HepG2 (cell line): ENCODE data around the gene TSHZ2. TPM values are rescaled to one million over a fixed set of nuclear protein-coding genes. Genes with fewer than 3 reads are reported as not detected.

Experiments used
- ATAC-seq: fragments of 200-7000 bp; cut with Tn5 transposase; 3 replicates; pipeline ENCODE4 v1.9.1; 2020; ENCODE audit warnings: mild to moderate bottlenecking, moderate library complexity
- BruUV-seq: library from RNA; stranded (reverse); fragments of 400-500 nt; replicated peaks from 2 replicates; lab custom pipeline; 2021; lab: Mats Ljungman, UMichigan
- CTCF ChIA-PET: fragments of 300-600 bp; formaldehyde crosslinking; extraction: SDS; loops from one replicate; lab custom pipeline; 2021; ENCODE audit warnings: low total read pairs, inconsistent platforms, low intra/inter-chr PET ratio; lab: Yijun Ruan, JAX
- POLR2A ChIA-PET: fragments of 350-600 bp; sonication (Branson Sonifier 250); formaldehyde crosslinking; loops from one replicate; lab custom pipeline; 2020; ENCODE audit warnings: antibody characterized with exemption, inconsistent platforms; lab: Yijun Ruan, JAX
- DNase-seq: peaks from one replicate; pipeline ENCODE4 v3.0.0-alpha.2; 2015; ENCODE audit warnings: low spot score
- FAIRE-seq: peaks from 3 replicates; lab custom pipeline; 2011; peaks lifted over from hg19 to GRCh38; lab: Jason Lieb, UNC
- H2AFZ ChIP-seq: one replicate; pipeline ENCODE4 v1.6.1; 2011; ENCODE audit warnings: low read length, inconsistent platforms
- H3K27ac ChIP-seq: fragments of 300-600 bp; 3 replicates; pipeline ENCODE4 v1.8.0; 2011; ENCODE audit warnings: mixed run types, mild to moderate bottlenecking, mixed read lengths, low read length, inconsistent platforms; ENCODE audit not compliant: insufficient read depth; ENCODE audit errors: extremely low read length
- H3K27me3 ChIP-seq, 2 experiments: fragments of 200-600 bp in 1 of 2; 2 replicates in 1 of 2; 3 replicates in 1 of 2; pipeline versions ENCODE4 v1.6.0 to v1.8.0; 2011; ENCODE audit warnings: low read length in 2 of 2, mild to moderate bottlenecking in 2 of 2, moderate library complexity in 2 of 2, inconsistent platforms in 1 of 2; ENCODE audit not compliant: insufficient read depth in 2 of 2, control insufficient read depth in 1 of 2
- H3K36me3 ChIP-seq, 2 experiments: fragments of 200-600 bp in 1 of 2; replicated peaks in 1 of 2; 2 replicates in 1 of 2; 3 replicates in 1 of 2; pipeline versions ENCODE4 v1.5.1 to v1.8.0; 2011; ENCODE audit warnings: low read length in 2 of 2, inconsistent platforms in 1 of 2; ENCODE audit not compliant: insufficient read depth in 2 of 2, control insufficient read depth in 1 of 2
- H3K4me1 ChIP-seq: 2 replicates; pipeline ENCODE4 v1.5.1; 2012; ENCODE audit warnings: low read length, inconsistent platforms; ENCODE audit not compliant: insufficient read depth
- H3K4me2 ChIP-seq: 2 replicates; pipeline ENCODE4 v1.6.0; 2011; ENCODE audit warnings: low read depth, low read length, inconsistent platforms
- H3K4me3 ChIP-seq, 3 experiments: fragments of 200-600 bp in 1 of 3; sonication (generic), shearing (Covaris generic) in 1 of 3; replicated peaks in 1 of 3; 2 replicates each; pipeline ENCODE4 v1.5.1; 2011 to 2016; ENCODE audit warnings: low read length in 3 of 3, inconsistent platforms in 2 of 3, low read depth in 2 of 3, mild to moderate bottlenecking in 2 of 3, control low read depth in 1 of 3, mixed read lengths in 1 of 3; ENCODE audit not compliant: insufficient read depth in 1 of 3
- H3K79me2 ChIP-seq: one replicate; pipeline ENCODE4 v1.6.1; 2011; ENCODE audit warnings: low read length, inconsistent platforms; ENCODE audit not compliant: insufficient read depth
- H3K9ac ChIP-seq: 2 replicates; pipeline ENCODE4 v1.6.0; 2011; ENCODE audit warnings: mild to moderate bottlenecking, low read depth, low read length, inconsistent platforms; ENCODE audit not compliant: insufficient read depth
- H3K9me3 ChIP-seq: 2 replicates; pipeline ENCODE4 v1.5.1; 2012; ENCODE audit warnings: mild to moderate bottlenecking, low read length
- H4K20me1 ChIP-seq: 2 replicates; pipeline ENCODE4 v1.6.0; 2011; ENCODE audit warnings: inconsistent platforms, mild to moderate bottlenecking, low read length, moderate library complexity; ENCODE audit not compliant: insufficient read depth
- BCL6 ChIP-seq: IDR thresholded peaks from 2 replicates; pipeline ENCODE4 v1.6.1; 2016; ENCODE audit warnings: missing genetic modification reagents, missing compliant biosample characterization
- CENPX ChIP-seq: sonication (generic); formaldehyde crosslinking; IDR thresholded peaks from 2 replicates; pipeline ENCODE4 v1.9.0; 2021; ENCODE audit warnings: mild to moderate bottlenecking, missing genetic modification reagents, moderate library complexity
- ETV5 ChIP-seq: IDR thresholded peaks from 2 replicates; pipeline ENCODE4 v1.6.1; 2018; ENCODE audit warnings: missing biosample characterization, missing genetic modification reagents, inconsistent platforms, borderline replicate concordance
- IKZF4 ChIP-seq: sonication (generic); formaldehyde crosslinking; IDR thresholded peaks from 2 replicates; pipeline ENCODE4 v1.5.1; 2020; ENCODE audit warnings: borderline replicate concordance, mild to moderate bottlenecking, low read depth, missing genetic modification reagents; ENCODE audit errors: not compliant biosample characterization
- KDM3A ChIP-seq: IDR thresholded peaks from 2 replicates; pipeline ENCODE4 v1.6.1; 2018; ENCODE audit warnings: low read depth, missing compliant biosample characterization
- MTF2 ChIP-seq: sonication (generic); formaldehyde crosslinking; IDR thresholded peaks from 2 replicates; pipeline ENCODE4 v1.5.0; 2020; ENCODE audit warnings: missing genetic modification reagents, borderline replicate concordance
- RAD51 ChIP-seq: fragments of 450-650 bp; IDR thresholded peaks from 2 replicates; pipeline ENCODE4 v1.6.1; 2016; ENCODE audit warnings: borderline replicate concordance
- RBAK ChIP-seq: sonication (generic); formaldehyde crosslinking; IDR thresholded peaks from 2 replicates; pipeline ENCODE4 v1.5.1; 2020; ENCODE audit warnings: mild to moderate bottlenecking, missing genetic modification reagents
- RORA ChIP-seq: sonication (generic); formaldehyde crosslinking; IDR thresholded peaks from 2 replicates; pipeline ENCODE4 v1.5.0; 2020; ENCODE audit warnings: mild to moderate bottlenecking, missing genetic modification reagents, moderate library complexity
- SPEN ChIP-seq: sonication (generic); formaldehyde crosslinking; IDR thresholded peaks from 2 replicates; pipeline ENCODE4 v1.5.1; 2020; ENCODE audit warnings: low read depth, mild to moderate bottlenecking, missing genetic modification reagents
- TEAD3 ChIP-seq: optimal IDR thresholded peaks from 2 replicates; pipeline ENCODE3; 2016; ENCODE audit warnings: borderline replicate concordance
- ZNF101 ChIP-seq: sonication (generic); formaldehyde crosslinking; IDR thresholded peaks from 2 replicates; pipeline ENCODE4 v1.4.0; 2020; ENCODE audit warnings: mild to moderate bottlenecking, low read depth, missing genetic modification reagents, borderline replicate concordance
- ZNF234 ChIP-seq: sonication (generic); formaldehyde crosslinking; conservative IDR thresholded peaks from 2 replicates; pipeline ENCODE4 v1.5.1; 2020; ENCODE audit warnings: mild to moderate bottlenecking, missing genetic modification reagents
- ZNF281 ChIP-seq: sonication (generic); formaldehyde crosslinking; IDR thresholded peaks from 2 replicates; pipeline ENCODE4 v1.4.0; 2020; ENCODE audit warnings: missing genetic modification reagents, borderline replicate concordance
- ZNF773 ChIP-seq: sonication (generic); formaldehyde crosslinking; IDR thresholded peaks from 2 replicates; pipeline ENCODE4 v1.4.0; 2020; ENCODE audit warnings: missing genetic modification reagents, borderline replicate concordance
- ZNF790 ChIP-seq: sonication (generic); formaldehyde crosslinking; IDR thresholded peaks from 2 replicates; pipeline ENCODE4 v1.8.0; 2022; ENCODE audit warnings: missing genetic modification reagents, mild to moderate bottlenecking, borderline replicate concordance
- WGBS: methylation state at CpG from one replicate; pipeline ENCODE4 v1.1.6; 2017; ENCODE audit warnings: low lambda C conversion rate; 5-methylcytosine and 5-hydroxymethylcytosine counted together
- in situ Hi-C: cut with HindIII; loops from 2 replicates; pipeline ENCODE4 v1.10.0; 2017; ENCODE audit warnings: low pct_unique_long_range_greater_than_20kb; ENCODE audit not compliant: extremely low pct_ligation_motif_present
- intact Hi-C: fragments of 100-400 bp; cut with micrococcal nuclease; formaldehyde crosslinking; loops from one replicate; pipeline ENCODE4 v1.10.0; 2022; ENCODE audit not compliant: unreplicated experiment
- polyA plus RNA-seq, 8 experiments: library from polyadenylated mRNA; depleted of rRNA in 3 of 8; stranded (reverse) in 7 of 8; unstranded in 1 of 8; fragments of >200 nt; fragmentation: Illumina TruSeq in 4 of 8; extraction: Trizol in 4 of 8; gene quantifications; 2 replicates each; pipeline versions ENCODE4 v1.2.1 to v1.2.3, GENCODE V29; 2011 to 2016; ENCODE audit warnings: low read depth in 4 of 8, missing spikeins in 1 of 8, mixed read lengths in 1 of 8; ENCODE audit not compliant: insufficient read depth in 1 of 8
- total RNA-seq, 5 experiments: library from RNA; depleted of rRNA; stranded (reverse); fragments of >200 nt; fragmentation: Illumina TruSeq; extraction: Trizol; gene quantifications; 2 replicates each; pipeline ENCODE4 v1.2.3, GENCODE V29; 2016; ENCODE audit warnings: low read depth in 1 of 5

TSHZ2 gene
- total and polyA plus RNA-seq, 2 of the 13 experiments (the other 11 are each of a cell fraction or from before 2014, with no cell fraction given), result 0.01 TPM; not detected in 1

DNA sequence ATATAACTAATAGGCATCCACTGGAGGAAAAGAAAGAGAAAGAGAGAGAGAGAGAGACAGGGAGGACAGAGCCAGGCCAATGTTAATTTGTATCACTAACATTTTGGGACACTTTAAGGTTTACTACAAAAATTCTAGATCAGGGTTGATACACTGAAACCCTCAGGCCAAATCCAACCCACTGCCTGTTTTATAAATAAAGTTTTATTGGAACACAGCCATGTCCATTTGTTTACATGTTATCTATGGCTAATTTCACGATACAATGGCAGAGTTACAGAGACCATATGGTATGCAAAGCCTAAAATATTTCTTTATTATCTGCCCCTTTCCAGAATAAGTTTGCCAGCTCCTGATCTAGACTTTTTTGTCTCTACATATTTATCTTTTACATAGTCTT, 357.6 kb downstream of the TSHZ2 start (continued):
- TF ChIP-seq ZNF281 (CRISPR knock-in tag) (no peak), ZNF101 (CRISPR knock-in tag) (no peak), RORA (CRISPR knock-in tag) (no peak)

- BruUV-seq, result no TSS peak
- no peaks in the 10 kb centered on the region for H3K36me3 ChIP-seq
- ChIA-PET CTCF (no interaction called here), POLR2A (no interaction called here)
- no peak overlapping the region for H3K27ac ChIP-seq
- no peaks in the 10 kb centered on the region for H3K79me2 ChIP-seq
- intact Hi-C loops, result no loop called here
- DNase-seq, result no peak
- no peak for FAIRE-seq
- H3K4me2 ChIP-seq, result no peak overlapping the region
- in situ Hi-C loops, result no loop called here
- no peaks in the 10 kb centered on the region for H3K9me3 ChIP-seq
- ATAC-seq, result no peak; the same call in 2 of the 3 replicates
- no peaks in the 10 kb centered on the region for H3K4me1 ChIP-seq
- H2AFZ ChIP-seq, result no peak overlapping the region
- 0 out of 5 replicates have a peak, but pooled peaks cover 0 to 4% of the 10 kb centered on the region in 2 experiments for H3K27me3 ChIP-seq
- no peak overlapping the region for H3K9ac ChIP-seq
- no peak for TF ChIP-seq IKZF4 (CRISPR knock-in tag)
- no peak for TF ChIP-seq ETV5 (CRISPR knock-in tag)
- TF ChIP-seq SPEN (CRISPR knock-in tag), result no peak
- no peak for TF ChIP-seq RBAK (CRISPR knock-in tag)
- no peak for TF ChIP-seq CENPX
- no peak for TF ChIP-seq ZNF773
- TF ChIP-seq ZNF234 (CRISPR knock-in tag), result no peak
- no peak for TF ChIP-seq KDM3A
- no peak for TF ChIP-seq MTF2 (CRISPR knock-in tag)
- TF ChIP-seq ZNF790 (CRISPR knock-in tag), result no peak
- TF ChIP-seq BCL6, result no peak
- no peak for TF ChIP-seq TEAD3 (CRISPR knock-in tag)
- TF ChIP-seq RAD51, result no peak
- WGBS, result 21% methylated on average over 6 of the region's 6 CpGs
- H3K4me3 ChIP-seq, result no peak overlapping the region
- H4K20me1 ChIP-seq, result no peaks in the 10 kb centered on the region
These were observed 358.5 kb downstream of the TSHZ2 start for GRCh38 chr20:53330601-53331140.
